GM23338 (cell line): ENCODE results near the gene HELB. TPM values are rescaled to one million over a fixed set of nuclear protein-coding genes. Genes with fewer than 3 reads are reported as not detected.

Experiments used
- ATAC-seq: fragments of 200-7000 bp; cut with Tn5 transposase; 3 replicates; pipeline ENCODE4 v1.9.1; 2020
- DNase-seq: peaks from one replicate; pipeline ENCODE4 v3.0.0-alpha.2; 2015; ENCODE audit warnings: low spot score
- H2AFZ ChIP-seq: fragments of 200-600 bp; sonication (generic); 2 replicates; pipeline ENCODE4 v1.8.0; 2016; ENCODE audit warnings: antibody characterized with exemption, mild to moderate bottlenecking, moderate library complexity
- H3F3A ChIP-seq: fragments of 200-600 bp; sonication (generic); replicated peaks from 2 replicates; pipeline ENCODE4 v1.8.0; 2017; ENCODE audit warnings: antibody characterized with exemption, mixed run types, low read depth
- H3K27ac ChIP-seq: fragments of 200-600 bp; sonication (generic); 2 replicates; pipeline ENCODE4 v1.6.1; 2016; ENCODE audit warnings: low read depth
- H3K27me3 ChIP-seq: fragments of 200-600 bp; sonication (generic); 2 replicates; pipeline ENCODE4 v1.8.0; 2016; ENCODE audit warnings: mild to moderate bottlenecking, mixed run types, moderate library complexity; ENCODE audit not compliant: insufficient read depth
- H3K36me3 ChIP-seq: fragments of 200-600 bp; sonication (generic); 2 replicates; pipeline ENCODE4 v1.8.0; 2016; ENCODE audit warnings: mild to moderate bottlenecking; ENCODE audit not compliant: insufficient read depth
- H3K4me1 ChIP-seq: fragments of 200-600 bp; sonication (generic); 2 replicates; pipeline ENCODE4 v1.8.0; 2016; ENCODE audit warnings: mild to moderate bottlenecking, moderate library complexity; ENCODE audit not compliant: insufficient read depth
- H3K4me2 ChIP-seq: fragments of 200-600 bp; sonication (generic); 2 replicates; pipeline ENCODE4 v1.7.1; 2017; ENCODE audit warnings: mixed run types
- H3K4me3 ChIP-seq: fragments of 200-600 bp; sonication (generic); 2 replicates; pipeline ENCODE4 v1.6.1; 2016; ENCODE audit warnings: mixed run types
- H3K79me2 ChIP-seq: fragments of 200-600 bp; sonication (generic); replicated peaks from 2 replicates; pipeline ENCODE4 v1.8.0; 2017; ENCODE audit warnings: mild to moderate bottlenecking; ENCODE audit not compliant: insufficient read depth
- H3K9me2 ChIP-seq: fragments of 200-600 bp; sonication (generic); 2 replicates; pipeline ENCODE4 v1.8.0; 2017; ENCODE audit not compliant: insufficient read depth
- H4K20me1 ChIP-seq: fragments of 200-600 bp; sonication (generic); replicated peaks from 2 replicates; pipeline ENCODE4 v1.8.0; 2017; ENCODE audit warnings: mild to moderate bottlenecking; ENCODE audit not compliant: insufficient read depth
- H3K27ac Mint-ChIP-seq: 2 replicates; pipeline ENCODE4 v1.8.0; 2020; ENCODE audit warnings: inconsistent platforms, mild to moderate bottlenecking, moderate library complexity, mixed read lengths
- H3K27me3 Mint-ChIP-seq: 3 replicates; pipeline ENCODE4 v1.8.0; 2022; ENCODE audit warnings: low read depth, mild to moderate bottlenecking, moderate library complexity, mixed read lengths, inconsistent platforms; ENCODE audit not compliant: insufficient read depth, poor library complexity
- H3K36me3 Mint-ChIP-seq: 3 replicates; pipeline ENCODE4 v1.8.0; 2021; ENCODE audit warnings: low read depth, mild to moderate bottlenecking, inconsistent platforms, moderate library complexity, mixed read lengths
- H3K4me1 Mint-ChIP-seq: 3 replicates; pipeline ENCODE4 v1.8.0; 2020; ENCODE audit warnings: mild to moderate bottlenecking, inconsistent platforms, mixed read lengths
- H3K4me3 Mint-ChIP-seq: 3 replicates; pipeline ENCODE4 v1.8.0; 2021; ENCODE audit warnings: moderate library complexity, mild to moderate bottlenecking, inconsistent platforms, mixed read lengths
- H3K9me3 Mint-ChIP-seq: 3 replicates; pipeline ENCODE4 v1.8.0; 2020; ENCODE audit warnings: moderate library complexity, mild to moderate bottlenecking, inconsistent platforms, mixed read lengths
- CREB1 ChIP-seq: fragments of 250-450 bp; sonication (Bioruptor Pico); IDR thresholded peaks from 2 replicates; pipeline ENCODE4 v1.5.0; 2020; ENCODE audit warnings: low read depth, mild to moderate bottlenecking, moderate library complexity
- CTCF ChIP-seq, 2 experiments: fragments of 200-600 bp in 1 of 2; sonication (generic) in 1 of 2; conservative IDR thresholded peaks; 2 replicates each; pipeline versions ENCODE4 v1.5.1 to v1.6.1; 2016 to 2017; ENCODE audit warnings: antibody characterized with exemption in 2 of 2, low read depth in 2 of 2, mild to moderate bottlenecking in 2 of 2, moderate library complexity in 1 of 2
- ETS1 ChIP-seq: IDR thresholded peaks from 2 replicates; pipeline ENCODE4 v1.6.1; 2016; ENCODE audit warnings: antibody characterized with exemption
- JUNB ChIP-seq: IDR thresholded peaks from one replicate; pipeline ENCODE4 v1.6.1; 2016; ENCODE audit warnings: antibody characterized with exemption; ENCODE audit not compliant: unreplicated experiment
- NANOG ChIP-seq: IDR thresholded peaks from 2 replicates; pipeline ENCODE4 v1.6.1; 2016; ENCODE audit warnings: antibody characterized with exemption, borderline replicate concordance
- POLR2AphosphoS5 ChIP-seq: IDR thresholded peaks from 2 replicates; pipeline ENCODE4 v1.6.1; 2016; ENCODE audit warnings: antibody characterized with exemption, low read depth
- REST ChIP-seq: IDR thresholded peaks from one replicate; pipeline ENCODE4 v1.6.1; 2018; ENCODE audit warnings: antibody characterized with exemption; ENCODE audit not compliant: unreplicated experiment
- ZNF114 ChIP-seq: fragments of 250-450 bp; sonication (Bioruptor Pico); IDR thresholded peaks from 2 replicates; pipeline ENCODE4 v1.5.0; 2020; ENCODE audit warnings: mild to moderate bottlenecking, moderate library complexity
- ZNF331 ChIP-seq: fragments of 250-450 bp; sonication (Bioruptor Pico); IDR thresholded peaks from 2 replicates; pipeline ENCODE4 v1.5.0; 2020; ENCODE audit warnings: low read depth, mild to moderate bottlenecking, moderate library complexity
- polyA plus RNA-seq: library from polyadenylated mRNA; unstranded; fragments of >200 nt; fragmentation: Nextera tagmentation; extraction: Ambion mirVana; gene quantifications from 2 replicates; pipeline ENCODE4 v1.2.1, GENCODE V29; 2016
- total RNA-seq: library from RNA; depleted of rRNA; stranded (reverse); fragments of >200 nt; shearing (Covaris generic); gene quantifications from 2 replicates; pipeline ENCODE4 v1.2.3, GENCODE V29; 2014

Gene HELB
- total and polyA plus RNA-seq, 2 experiments from 2014 or later, result 3.1 to 18.2 TPM

DNA sequence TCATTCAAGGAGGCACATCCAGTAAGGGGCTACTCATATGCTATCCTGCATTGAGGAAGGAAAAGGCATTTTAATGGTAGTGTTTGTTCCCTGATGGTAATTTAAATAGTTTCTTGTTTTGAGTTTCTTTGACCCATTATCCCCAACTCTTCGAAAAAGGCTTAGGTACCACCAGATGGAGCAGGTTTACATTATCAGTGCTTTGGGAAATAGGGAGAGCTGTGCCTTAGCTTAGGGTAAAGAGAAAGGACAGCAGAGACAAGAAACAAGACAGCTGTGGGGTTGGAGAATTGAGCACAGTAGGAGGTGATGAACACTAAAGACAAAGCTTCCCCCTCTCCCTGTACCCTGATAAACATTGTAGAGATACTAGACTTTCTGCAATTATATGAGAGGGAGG lies 29.1 kb upstream of the HELB start:
- TF ChIP-seq CTCF (conservative IDR thresholded peaks at IDR 0.05; ENCODE audit: low read depth in 2 of 2) (peak; percentile 26 to 48; a peak in 2 of 4 replicates), CREB1 (CRISPR knock-in tag) (no peak)
- H3K36me3 ChIP-seq, result no peaks in the 10 kb centered on the region
- H3K4me2 ChIP-seq, result no peak overlapping the region
- no peak overlapping the region for H3K4me3 Mint-ChIP-seq
- H3K4me3 ChIP-seq, result no peak overlapping the region
- DNase-seq (peak; percentile 52), ATAC-seq (peak; percentile 66)
- H3K4me1 ChIP-seq, result no peaks in the 10 kb centered on the region
- H3K27ac ChIP-seq, result peak overlapping the region; percentile 78
- H2AFZ ChIP-seq, result no peak overlapping the region
- H3K9me2 ChIP-seq, result no peaks in the 10 kb centered on the region
- no peaks in the 10 kb centered on the region for H3K9me3 Mint-ChIP-seq
- H3K27me3 ChIP-seq, result no peaks in the 10 kb centered on the region
- H3K36me3 Mint-ChIP-seq, result no peaks in the 10 kb centered on the region; the same call in 2 of the 3 replicates
- H3K79me2 ChIP-seq, result no peaks in the 10 kb centered on the region
- H4K20me1 ChIP-seq, result no peaks in the 10 kb centered on the region
- no peaks in the 10 kb centered on the region for H3F3A ChIP-seq
- H3K27ac Mint-ChIP-seq, result 0 out of 2 replicates have a peak overlapping the region, but pooled peaks have one; percentile 22
- H3K27me3 Mint-ChIP-seq, result no peaks in the 10 kb centered on the region
- peaks cover 13% of the 10 kb centered on the region for H3K4me1 Mint-ChIP-seq

GRCh38 chr12:66275040-66275439 lies 27.3 kb upstream of the HELB start:
- H3K27me3 ChIP-seq, result no peaks in the 10 kb centered on the region
- no peak overlapping the region for H3K4me2 ChIP-seq
- Mint-ChIP-seq H3K27ac (no peak overlapping the region), H3K9me3 (no peaks in the 10 kb centered on the region), H3K4me1 (peaks cover 13% of the 10 kb centered on the region), H3K36me3 (no peaks in the 10 kb centered on the region; the same call in 2 of the 3 replicates), H3K27me3 (peaks cover 2% of the 10 kb centered on the region), H3K4me3 (no peak overlapping the region)
- no peaks in the 10 kb centered on the region for H3F3A ChIP-seq
- TF ChIP-seq ZNF331 (CRISPR knock-in tag) (no peak), JUNB (no peak), NANOG (no peak), ZNF114 (CRISPR knock-in tag) (no peak), POLR2AphosphoS5 (no peak), REST (no peak), ETS1 (no peak)
- no peak overlapping the region for H3K4me3 ChIP-seq
- H2AFZ ChIP-seq, result no peak overlapping the region
- ATAC-seq, result no peak
- no peaks in the 10 kb centered on the region for H3K36me3 ChIP-seq
- H3K27ac ChIP-seq, result no peak overlapping the region
- no peak for DNase-seq
- no peaks in the 10 kb centered on the region for H4K20me1 ChIP-seq
- no peaks in the 10 kb centered on the region for H3K79me2 ChIP-seq
- H3K9me2 ChIP-seq, result peaks cover 4% of the 10 kb centered on the region; the same call in 1 of the 2 replicates
- H3K4me1 ChIP-seq, result no peaks in the 10 kb centered on the region
